GM21737 (cell line): ENCODE data around the gene DCST1.
A peak's percentile ranks its signal among the peaks of the same experiment; 100 is the strongest.

Experiments used
- ATAC-seq: cut with Tn5 transposase; IDR thresholded peaks from one replicate; pipeline ENCODE4 v1.9.1; 2021; ENCODE audit warnings: mild to moderate bottlenecking, moderate library complexity; ENCODE audit not compliant: unreplicated experiment

DCST1 gene

DNA sequence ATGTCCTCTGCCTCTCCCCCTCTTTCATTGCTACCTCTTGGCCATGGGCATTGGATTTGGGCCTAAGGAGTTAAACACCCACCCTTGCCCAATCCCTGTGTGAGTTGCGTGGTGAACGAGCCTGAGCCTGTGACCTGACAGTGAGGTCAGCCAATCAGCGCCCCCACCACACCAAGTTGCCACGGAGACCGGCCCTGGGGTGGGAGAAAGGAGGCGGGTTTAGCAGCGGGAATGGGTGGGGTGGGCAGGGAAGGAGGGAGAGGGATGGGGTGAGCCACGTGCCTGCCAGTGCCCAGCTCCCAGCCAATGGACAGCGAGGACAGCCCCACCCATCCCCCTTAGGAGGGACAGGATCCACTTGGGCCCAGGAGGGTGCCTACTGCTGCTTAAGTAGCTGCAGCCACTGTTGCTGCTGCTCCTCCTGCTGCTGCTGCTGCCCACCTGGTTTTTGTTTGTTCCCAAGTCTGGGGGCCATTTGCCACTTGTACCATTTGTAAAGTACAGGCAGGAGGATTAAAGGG, 21.5 kb upstream of the DCST1 start:
- ATAC-seq = no peak

DNA sequence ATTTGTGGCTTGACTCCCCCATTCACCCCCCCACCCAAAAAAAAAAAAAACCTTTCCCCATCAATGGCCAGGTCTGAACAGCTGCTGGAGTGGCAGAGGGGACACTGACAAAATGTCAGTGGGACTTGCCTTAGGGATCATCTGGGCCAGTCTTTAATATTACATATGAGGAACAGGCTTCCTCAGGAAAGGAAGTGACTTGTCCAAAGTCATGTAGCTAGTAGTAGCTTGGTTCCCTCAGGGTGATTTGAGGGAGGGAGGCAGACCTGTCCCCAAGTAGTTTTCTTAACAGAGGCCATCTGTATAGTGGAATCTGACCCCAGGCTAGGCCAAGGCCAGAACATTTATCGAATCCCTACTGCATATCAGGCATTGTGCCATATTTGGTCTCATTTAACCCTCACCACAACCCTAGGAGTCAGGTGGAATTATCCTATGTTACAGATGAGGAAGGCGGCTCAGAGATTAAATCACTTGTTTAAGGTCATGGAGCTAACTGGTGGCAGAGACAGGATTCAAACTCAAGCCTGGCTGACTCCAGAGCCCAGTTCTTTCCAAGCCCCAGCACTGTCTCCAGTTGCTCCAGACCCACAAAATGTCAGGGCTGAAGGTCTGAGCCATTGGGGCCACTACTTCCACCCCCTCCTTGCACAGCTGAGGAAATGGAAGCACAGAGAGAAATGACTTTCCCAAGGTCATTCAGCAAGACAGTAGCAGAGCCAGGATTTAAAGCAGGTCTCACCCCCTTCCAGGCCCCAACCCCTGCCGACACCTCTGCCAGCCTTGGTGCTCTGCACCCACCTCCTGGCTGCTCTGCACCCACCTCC, 20.6 kb upstream of the DCST1 start:
- no peak for ATAC-seq

DNA sequence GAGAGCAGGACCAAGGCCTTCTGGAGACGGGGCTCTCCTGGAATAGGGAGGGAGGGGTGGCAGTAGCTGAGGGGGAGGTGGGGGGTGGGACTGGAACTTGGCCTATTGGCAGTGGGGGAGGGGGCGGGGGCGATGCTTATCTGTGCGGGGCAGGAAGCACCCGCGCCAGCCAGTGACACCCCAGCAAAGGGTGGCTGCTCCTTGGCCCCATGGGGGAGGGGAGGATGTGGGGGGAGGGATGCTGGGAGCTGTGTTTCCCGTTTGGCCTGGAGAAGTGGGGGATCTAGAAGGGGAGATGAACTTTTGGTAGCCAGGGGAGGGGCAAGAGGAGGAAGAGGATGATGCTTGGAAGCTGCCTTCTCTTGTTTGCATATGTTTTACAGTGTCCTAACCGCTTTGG, 20.0 kb upstream of the DCST1 start:
- ATAC-seq = no peak

DNA sequence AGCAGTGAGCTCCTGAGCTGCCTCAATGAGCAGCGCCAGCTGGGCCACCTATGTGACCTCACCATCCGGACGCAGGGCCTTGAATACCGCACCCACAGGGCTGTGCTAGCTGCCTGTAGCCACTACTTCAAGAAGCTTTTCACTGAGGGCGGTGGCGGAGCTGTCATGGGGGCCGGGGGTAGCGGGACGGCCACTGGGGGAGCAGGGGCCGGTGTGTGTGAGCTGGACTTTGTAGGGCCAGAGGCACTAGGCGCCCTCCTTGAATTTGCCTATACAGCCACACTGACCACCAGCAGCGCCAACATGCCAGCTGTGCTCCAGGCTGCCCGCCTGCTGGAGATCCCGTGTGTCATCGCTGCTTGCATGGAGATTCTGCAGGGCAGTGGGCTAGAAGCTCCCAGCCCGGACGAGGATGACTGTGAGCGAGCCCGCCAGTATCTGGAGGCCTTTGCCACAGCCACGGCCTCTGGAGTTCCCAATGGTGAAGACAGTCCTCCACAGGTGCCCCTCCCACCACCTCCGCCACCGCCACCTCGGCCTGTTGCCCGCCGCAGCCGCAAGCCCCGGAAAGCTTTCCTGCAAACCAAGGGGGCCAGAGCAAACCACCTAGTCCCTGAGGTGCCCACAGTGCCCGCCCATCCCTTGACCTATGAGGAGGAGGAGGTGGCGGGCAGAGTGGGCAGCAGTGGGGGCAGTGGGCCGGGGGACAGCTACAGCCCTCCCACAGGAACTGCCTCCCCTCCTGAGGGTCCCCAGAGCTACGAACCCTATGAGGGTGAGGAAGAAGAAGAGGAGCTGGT, 18.7 kb upstream of the DCST1 start:
- ATAC-seq = no peak

DNA sequence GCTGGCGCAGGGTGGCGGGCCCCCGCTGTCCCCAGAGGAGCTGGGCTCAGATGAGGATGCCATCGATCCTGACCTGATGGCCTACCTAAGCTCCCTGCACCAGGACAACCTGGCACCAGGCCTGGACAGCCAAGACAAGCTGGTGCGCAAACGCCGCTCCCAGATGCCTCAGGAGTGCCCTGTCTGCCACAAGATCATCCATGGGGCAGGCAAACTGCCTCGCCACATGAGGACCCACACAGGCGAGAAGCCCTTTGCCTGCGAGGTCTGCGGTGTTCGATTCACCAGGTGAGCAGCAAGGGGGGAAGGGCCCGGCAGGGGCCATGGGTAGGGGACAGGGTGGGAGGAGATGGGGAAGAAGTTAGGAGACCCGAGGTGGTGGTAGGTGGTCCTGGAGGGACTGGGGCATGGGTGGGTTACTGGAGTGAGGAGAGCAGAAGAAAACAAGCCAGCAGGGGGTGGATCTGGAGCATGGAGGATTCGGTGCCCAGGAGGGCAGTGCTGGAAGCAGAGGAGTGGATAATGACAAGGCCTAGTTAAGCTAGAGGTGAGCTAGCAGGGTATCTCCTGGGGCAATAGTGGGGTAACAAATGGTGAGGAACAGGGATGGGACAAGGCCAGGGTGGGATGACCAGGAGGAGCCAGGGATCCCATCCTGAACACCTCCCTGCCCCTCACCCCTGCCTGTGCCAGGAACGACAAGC, 17.9 kb upstream of the DCST1 start:
- ATAC-seq = no peak

DNA sequence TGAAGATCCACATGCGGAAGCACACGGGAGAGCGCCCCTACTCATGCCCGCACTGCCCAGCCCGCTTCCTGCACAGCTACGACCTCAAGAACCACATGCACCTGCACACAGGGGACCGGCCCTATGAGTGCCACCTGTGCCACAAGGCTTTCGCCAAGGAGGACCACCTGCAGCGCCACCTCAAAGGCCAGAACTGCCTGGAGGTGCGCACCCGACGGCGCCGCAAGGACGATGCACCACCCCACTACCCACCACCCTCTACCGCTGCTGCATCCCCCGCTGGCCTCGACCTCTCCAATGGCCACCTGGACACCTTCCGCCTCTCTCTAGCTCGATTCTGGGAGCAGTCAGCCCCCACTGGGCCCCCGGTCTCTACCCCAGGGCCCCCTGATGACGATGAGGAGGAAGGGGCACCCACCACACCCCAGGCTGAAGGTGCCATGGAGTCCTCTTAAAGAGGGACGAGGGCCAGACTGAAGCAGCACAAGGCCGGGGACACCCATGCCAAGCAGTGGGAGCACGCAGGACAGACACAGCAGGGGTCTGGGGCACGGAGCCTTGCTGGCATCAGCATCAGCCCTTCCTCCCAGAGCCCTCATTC, 17.3 kb upstream of the DCST1 start:
- ATAC-seq = no peak

DNA sequence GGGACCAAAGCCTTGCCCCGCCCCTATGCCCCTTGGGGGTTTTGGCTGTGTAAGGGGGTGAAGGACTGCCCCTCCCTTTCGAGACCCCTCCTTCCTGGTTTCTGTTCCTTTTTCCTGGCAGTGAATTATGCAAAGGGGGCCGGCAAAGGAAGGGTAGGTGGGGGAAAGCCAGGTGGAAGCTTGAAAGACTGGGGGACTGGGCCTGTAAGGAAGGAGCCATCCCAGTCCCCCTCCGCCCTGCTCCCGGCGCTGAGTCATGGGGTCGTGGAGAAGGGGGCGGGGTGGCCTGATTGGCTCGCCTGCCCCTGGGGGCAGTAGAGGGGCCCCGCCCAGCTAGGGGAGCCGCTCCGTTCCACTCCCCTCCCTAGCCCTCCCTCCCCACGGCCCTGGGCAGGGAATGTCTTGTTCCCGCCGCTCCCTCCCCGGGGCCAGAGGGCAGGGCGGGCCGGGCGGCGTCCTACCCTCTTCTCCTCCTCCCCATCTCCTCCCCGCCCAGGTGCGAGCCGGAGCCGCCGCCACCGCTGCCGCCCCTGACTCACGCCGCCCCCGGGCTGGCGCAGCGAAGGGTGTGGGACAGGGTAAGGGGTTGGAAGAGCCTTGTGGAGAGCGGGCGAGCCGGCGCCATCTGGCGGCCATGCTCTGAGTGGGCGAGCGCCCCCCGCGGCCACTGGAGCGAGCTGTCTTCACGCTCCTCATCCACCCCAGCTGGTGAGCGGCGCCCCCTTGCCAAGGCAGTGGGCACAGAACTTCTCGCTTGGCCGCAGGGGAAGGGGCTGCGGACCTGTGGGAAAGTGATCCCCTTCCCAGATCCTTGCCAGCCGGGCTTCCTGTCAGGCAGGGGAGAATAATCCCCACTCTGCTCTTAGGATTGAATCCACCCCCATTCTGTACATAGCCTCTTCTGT, 16.3 kb upstream of the DCST1 start:
- ATAC-seq = peak; percentile 47

DNA sequence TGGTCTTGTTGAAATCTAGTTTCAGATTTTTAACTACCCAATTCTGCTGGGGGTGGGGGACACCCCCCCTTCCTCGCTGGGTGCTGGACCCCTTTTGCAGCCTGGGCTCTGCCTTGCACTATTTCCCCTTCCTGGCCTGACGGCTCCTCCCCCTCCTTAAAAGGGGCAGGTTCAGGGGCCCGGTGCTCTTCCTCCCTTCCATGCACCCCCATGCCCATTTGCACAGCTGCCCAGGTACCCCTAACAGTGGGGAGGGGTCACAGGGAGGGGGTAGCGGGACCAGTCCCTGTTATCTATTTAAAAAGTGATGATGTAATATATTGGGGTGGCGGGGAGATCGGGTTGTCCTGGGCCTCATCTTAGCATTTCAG, 15.7 kb upstream of the DCST1 start:
- no peak for ATAC-seq

DNA sequence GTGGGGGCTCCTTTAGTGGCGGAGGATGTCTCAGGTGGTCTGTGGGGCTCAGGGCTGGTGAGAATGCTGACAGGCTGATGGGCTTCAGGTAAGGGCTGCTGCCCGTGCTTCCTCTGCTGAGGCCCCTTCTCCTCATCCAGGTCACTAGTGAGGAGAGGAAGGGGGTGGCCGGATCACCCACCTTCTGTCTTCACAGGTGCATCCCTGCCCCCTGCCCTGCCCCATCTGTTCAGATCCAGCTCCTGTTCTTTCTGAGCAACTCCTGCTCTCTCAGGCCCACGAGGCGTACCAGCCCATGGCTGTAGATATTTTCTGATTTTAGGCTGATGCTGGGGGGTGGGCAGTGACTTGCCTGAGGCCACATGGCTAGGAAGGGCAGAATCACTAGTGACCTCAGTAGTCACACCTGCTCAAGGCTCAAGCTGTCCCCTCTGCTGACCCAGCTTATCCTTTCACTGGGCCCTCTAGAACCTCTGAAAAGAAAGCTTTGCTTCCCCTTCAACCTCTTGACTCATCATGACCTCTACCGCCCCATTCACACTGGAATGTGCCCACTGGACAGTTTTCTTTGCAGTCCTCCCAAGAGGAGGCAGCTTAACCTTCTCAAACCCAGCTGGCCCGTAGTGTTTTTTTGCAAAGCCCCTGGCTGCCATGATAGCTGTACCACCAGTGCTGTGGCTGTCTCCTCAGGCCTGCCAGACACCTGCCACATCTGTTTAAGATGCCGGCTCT, 14.8 kb upstream of the DCST1 start:
- ATAC-seq = no peak

DNA sequence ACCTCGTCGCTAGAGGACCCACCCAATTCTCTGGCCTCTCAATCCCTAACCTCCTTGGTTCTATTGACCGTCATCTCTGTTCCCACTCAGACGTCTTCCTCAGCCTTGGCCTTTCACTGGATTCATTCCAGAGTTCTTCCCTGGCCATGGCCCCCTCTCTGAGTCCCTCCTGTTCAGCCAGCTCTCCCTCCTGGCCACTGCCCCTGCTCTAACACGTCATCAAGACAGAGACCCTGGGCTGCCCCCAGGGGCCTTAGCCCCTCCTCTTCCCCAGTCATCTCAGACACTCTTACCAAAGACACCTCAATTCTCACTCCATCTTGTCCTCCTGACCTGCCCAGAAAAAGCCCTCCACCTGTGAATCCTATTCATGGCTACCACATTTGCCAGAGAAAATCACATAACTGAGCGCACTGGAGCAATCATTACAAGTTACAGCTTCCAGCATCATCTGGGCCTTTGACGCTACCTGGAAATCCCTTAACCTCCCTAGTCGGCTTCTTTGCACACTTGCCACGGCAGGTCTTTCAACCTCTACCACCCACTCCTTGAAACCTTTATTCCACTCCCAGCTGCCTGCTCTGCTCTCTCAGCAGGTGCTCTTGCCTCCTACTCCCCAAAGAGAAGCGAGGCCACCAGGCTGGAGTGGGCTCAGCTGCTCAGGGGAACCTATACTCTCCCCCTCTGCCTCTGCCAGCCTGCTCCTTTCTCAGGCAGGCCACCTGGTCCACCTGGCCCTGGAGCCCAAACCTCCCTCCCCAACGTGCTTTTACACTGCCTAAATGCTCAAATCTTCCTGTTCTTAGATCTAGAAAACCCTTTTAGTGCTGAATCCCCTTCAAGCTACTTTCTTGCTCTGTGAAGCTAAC, 14.0 kb upstream of the DCST1 start:
- no peak for ATAC-seq

DNA sequence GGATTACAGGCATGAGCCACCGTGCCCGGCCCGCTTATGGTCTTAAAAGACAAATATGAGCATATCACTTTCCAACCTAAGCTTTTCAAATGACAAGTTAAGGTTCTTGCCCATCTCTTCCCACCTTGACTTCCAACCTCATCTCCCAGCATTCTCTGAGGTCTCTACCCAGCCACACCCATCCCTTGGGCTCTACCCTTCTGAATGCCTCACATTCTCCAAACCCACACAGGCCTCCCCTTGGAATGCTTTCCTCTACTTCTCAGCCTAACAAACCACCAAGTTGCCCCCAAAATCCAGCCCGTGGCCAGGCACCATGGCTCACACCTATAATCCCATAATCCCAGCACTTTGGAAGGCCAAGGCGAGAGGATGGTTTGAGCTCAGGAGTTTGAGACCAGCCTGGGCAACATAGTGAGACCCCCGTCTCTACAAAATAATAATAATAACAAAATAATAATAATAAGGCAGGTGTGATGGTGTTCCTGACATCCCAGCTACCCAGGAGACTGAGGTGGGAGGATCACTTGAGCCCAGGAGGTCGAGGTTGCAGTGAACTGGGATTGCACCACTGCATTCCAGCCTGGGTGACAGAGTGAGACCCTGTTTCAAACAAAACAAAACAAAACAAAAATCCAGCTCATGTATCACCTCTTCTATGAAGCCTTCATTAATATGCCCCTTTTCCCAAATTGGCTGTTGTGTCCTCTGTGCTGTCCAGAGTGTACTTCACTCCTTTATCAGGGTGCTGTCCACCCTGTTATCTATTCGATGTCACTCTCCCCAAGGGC, 11.3 kb upstream of the DCST1 start:
- no peak for ATAC-seq

DNA sequence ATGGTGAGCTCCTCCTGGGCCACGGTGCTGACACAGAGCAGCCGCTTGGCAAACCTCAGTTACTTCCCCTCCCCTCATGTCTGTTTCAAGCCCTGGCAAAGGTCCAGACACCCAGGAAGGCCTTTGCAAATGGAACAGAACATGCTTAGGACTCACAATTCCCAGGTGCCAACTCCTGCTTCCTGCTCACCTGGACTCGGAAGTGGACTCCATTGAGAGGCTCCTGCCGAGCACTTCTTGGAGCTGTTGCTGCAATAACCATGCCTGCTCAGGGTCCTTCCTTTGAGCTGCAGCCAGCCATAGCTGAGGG, 10.7 kb upstream of the DCST1 start:
- ATAC-seq = no peak

DNA sequence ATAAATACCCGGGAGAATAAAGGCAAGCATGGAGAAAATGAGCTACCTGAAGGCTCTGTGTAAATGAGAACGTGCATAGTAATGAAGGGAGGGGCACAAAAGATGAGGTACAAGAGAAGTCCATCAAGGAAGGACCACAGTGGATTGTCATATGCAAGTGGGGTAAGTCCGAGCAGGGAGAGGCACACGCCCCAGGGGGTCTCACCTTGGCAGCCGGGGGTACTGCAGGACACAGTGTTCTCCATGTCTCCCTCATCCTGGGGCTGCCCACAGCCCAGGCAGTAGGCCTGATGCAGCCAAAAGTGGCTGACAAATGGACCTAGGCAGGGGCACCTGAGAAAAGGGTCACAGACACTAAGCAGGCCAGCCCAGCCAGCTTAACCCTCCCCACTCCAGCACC, 10.0 kb upstream of the DCST1 start:
- ATAC-seq = no peak

DNA sequence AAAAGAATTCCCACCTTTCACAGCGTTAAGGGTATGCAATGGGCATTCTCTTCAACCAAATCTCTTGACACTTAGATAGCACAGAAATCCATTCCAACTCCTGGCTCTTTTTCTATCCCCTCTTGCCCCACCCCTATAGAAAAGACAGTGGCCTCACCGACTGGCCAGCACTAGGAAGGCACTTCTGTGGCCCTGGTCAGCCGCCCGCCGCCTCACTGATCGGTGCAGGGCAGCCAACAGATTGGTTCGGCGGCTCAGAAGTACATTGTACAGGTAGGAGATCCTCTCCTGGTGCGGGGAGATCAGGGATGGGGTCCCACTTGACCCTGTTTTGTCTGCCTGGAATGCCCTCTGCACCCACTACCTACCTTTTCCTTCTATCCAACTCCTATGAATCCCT, 9.3 kb upstream of the DCST1 start:
- no peak for ATAC-seq

DNA sequence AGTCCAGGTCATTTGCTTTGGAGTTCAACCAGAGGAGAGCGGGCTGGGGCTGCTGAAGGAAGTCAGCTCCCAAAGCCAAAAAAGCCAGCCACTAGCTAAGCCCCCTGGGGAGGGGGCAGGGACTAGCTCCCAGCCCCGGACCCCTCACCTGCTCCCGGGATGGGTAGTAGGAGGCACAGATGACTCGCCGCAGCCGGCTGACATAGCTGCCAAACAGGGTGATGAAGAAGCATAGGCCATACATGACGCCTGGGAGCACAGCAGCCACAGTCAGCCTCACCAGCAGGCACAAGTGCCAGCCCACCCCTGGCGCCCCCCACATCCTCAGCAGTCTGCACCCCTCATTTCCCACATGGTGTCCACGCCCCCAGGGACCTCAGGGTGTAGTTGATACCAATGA, 7.5 kb upstream of the DCST1 start:
- no peak for ATAC-seq

DNA sequence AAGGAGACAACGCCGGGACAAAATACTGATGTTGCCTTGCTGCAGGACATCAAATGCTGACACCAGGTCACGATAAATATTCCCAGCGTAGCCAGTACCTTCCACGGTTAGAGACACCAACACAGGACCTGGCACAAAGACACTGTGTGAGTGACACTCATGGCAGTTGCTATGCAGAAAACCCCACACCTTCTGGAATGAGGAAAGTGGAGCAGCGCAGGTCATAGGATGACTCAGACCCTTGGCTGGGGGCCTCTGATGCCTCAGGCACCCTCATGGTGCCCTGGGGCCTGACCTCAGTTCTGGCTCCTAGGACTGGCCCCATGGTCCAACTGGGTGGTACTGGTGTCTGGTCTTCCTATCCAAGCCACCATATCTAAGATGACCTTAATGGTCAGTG, 7.0 kb upstream of the DCST1 start:
- no peak for ATAC-seq

DNA sequence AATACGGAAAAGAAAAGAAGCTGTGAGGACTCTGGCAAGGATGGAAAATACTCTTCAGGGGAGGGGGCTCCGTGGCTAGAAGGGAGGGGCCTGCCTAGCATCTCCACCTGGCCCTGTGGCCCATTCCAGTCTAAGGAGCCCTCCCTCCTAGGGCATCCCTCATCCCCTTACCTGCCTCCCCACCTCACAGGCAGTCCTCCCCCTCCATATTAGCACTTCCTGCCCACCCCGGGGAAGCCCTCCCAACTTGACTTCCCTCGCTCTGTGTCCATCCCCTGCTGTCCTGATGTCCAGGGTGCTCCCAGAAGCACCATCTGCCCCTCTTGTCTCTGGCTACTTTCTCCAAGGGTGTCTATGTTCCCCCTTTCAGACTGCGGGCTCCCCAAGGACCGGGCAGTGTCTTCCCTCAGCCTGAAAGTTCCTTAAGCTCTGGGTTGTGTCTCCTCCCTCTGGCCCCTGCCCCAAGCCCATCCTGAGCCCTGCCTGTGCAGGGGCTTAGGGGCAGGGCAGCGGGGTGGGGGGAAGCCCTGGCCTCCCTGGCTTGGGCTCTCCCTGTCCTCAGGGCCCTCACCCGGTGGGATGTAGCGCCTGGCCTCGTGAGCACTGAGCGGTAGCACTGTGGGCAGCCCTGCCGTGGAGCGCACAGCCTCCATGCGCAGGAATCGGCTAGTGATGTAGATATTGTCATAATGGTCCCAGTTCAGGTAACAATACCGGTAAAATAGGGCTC, 3.9 kb upstream of the DCST1 start:
- ATAC-seq = no peak
